Left ventricle myocardium superior (tissue), 1 donor: ENCODE data around the gene PASD1. TPM values are rescaled to one million over a fixed set of nuclear protein-coding genes. Genes with fewer than 3 reads are reported as not detected.
"Not testable (repeated sequence)": the region's sequence is repeated elsewhere in the genome, so short reads cannot be mapped to it uniquely, and the experiment has no call there.

Experiments used
- ATAC-seq: fragments of 200-7000 bp; cut with Tn5 transposase; one replicate; pipeline ENCODE4 v1.9.1; 2020; ENCODE audit warnings: mild to moderate bottlenecking, moderate library complexity
- DNase-seq: peaks from one replicate; pipeline ENCODE4 v3.0.0-alpha.2; 2020
- intact Hi-C: fragments of 100-400 bp; cut with micrococcal nuclease; formaldehyde crosslinking; loops from one replicate; pipeline ENCODE4 v1.11.0; 2022
- long read RNA-seq: library from polyadenylated mRNA; unstranded; transcript quantifications from one replicate; pipeline ENCODE4 v2.0.0, GENCODE V29; 2021
- total RNA-seq: library from RNA; stranded (reverse); fragmentation: NEBNext Ultra II Directional; extraction: Animal tissue kit (Norgen Biotek cat#: 25700); gene quantifications from one replicate; pipeline ENCODE4 v1.2.1, GENCODE V29; 2021
- donor health status: DM: no; HTN: yes; CAD: no; lungs with severe emphysema.

The PASD1 gene, protein sequence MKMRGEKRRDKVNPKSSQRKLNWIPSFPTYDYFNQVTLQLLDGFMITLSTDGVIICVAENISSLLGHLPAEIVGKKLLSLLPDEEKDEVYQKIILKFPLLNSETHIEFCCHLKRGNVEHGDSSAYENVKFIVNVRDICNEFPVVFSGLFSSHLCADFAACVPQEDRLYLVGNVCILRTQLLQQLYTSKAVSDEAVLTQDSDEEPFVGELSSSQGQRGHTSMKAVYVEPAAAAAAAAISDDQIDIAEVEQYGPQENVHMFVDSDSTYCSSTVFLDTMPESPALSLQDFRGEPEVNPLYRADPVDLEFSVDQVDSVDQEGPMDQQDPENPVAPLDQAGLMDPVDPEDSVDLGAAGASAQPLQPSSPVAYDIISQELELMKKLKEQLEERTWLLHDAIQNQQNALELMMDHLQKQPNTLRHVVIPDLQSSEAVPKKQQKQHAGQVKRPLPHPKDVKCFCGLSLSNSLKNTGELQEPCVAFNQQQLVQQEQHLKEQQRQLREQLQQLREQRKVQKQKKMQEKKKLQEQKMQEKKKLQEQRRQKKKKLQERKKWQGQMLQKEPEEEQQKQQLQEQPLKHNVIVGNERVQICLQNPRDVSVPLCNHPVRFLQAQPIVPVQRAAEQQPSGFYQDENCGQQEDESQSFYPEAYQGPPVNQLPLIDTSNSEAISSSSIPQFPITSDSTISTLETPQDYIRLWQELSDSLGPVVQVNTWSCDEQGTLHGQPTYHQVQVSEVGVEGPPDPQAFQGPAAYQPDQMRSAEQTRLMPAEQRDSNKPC
- not detected for total RNA-seq
- long read RNA-seq, result 0 reads

DNA sequence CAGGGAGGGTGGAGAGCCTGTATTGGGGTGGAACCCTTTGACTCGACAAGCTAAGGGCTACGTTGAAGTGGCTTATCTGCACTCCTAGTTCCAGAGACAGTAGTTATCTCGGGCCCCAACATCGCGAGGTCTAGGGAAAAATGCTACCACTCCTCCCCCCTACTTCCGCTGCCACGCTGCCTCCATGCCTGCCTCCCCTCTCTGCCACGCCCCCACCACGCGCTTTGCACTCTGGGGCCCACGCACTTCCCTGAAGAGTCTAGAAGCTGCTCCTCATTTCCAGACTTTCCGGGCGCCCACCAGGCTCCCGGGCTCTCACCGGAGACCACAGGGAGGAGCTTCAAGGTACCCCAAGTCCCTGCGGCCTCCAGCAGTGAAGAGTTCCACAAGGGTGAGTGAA lies at the start of gene PASD1:
Gene PASD1 (plus strand): TSS at position 227 of the 400 bp plus-strand sequence. CDS start 37,879 bp downstream, outside the sequence.
- intact Hi-C loops, result no loop called here
- DNase-seq, result no peak
- no peak for ATAC-seq

DNA sequence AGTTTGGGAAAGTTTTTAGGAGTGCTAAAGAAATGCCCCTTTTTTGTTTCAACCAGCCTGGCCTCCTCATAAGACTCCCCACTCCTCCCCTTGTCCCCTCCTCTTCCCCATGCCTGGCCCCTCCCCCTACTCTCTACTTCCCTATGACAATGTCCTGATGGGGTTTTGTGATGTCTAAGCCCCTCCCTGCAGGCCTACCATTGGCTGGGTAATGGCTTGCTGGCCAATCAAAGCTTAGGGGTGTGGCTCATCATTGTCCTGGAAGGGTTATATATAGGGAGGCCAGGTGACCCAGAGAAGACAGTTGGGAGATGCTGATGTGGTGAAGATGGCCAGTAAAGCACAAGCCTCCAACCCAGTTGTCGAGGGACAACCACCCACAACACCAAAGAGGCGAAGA lies 48.2 kb upstream of the PASD1 start:
- ATAC-seq (no peak), DNase-seq (no peak)
- intact Hi-C loops, result no loop called here

DNA sequence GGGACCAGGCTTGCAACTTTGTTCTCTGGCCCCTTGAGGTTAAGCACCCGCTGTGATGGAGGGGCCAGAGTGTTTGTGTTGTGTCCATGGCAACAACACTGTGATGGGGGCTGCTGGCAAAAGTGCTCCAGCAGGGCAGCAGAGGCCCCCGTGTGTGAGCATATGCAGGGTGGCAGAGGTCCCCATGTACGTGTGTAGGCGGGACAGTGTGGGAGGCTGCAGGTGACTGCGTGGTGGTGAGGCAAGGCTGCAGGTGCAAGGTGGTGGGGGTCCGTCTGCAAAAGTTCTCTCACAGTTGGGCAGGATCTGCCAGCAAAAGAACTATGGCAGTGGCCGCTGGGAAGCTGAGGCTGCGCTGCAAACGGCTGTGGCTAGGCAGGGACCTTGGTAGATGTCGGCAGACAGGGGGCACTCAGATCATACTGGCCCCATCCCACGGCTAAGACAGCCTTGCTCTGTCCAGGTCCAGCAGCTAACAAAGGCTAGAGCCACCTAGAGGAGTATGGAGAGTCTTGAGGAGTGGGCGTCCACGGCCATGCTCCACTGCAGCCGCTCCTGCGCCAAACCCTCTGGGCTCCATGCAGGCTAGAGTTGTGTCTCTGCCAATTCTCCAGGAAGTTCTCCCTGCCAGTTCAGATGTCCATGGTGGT lies 46.8 kb upstream of the PASD1 start:
- DNase-seq, result no peak
- intact Hi-C loops, result no loop called here

DNA sequence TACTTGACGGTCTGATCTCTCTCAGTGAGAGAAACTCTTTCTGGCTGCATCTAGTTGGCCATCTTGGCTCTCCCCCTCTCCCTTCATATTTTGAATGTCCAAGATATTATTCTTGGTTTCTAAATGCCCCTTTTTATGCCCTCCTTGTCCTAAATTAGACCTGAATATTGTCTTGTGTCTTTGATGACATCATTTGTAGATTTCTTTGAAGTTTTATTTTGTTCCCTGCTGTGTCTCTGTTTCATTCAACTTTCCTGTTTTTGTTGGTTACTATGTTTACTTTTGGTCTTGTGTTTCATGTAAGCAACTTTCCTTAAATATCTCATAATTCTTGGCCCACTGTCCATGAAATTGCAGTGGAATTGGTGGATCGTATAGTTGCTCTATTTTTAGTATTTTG lies 46.1 kb upstream of the PASD1 start:
- ATAC-seq (no peak), DNase-seq (no peak)
- intact Hi-C loops, result no loop called here

More for the DNA sequence above, 46.8 kb upstream of the PASD1 start:
- no peak for ATAC-seq

DNA sequence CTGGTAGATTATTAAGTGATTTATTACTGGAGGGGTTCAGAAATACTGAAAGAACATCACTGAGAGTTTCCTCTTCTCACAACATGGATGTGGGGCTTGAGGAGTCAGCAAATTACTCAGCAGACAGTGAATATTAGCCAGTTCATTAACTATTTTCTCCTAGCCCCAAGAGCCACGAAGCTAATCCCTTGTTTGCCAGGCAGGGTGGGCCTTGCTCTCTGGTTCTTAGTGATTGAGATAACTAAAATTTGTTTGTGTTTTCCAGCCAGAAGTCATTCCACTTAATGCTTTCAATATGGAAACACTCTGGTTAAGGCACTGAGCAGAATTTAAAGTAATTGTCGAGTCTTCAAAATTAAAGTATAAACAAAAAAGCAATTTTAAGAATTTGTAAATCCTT lies 40.1 kb upstream of the PASD1 start:
- DNase-seq (no peak), ATAC-seq (no peak)
- intact Hi-C loops, result no loop called here

DNA sequence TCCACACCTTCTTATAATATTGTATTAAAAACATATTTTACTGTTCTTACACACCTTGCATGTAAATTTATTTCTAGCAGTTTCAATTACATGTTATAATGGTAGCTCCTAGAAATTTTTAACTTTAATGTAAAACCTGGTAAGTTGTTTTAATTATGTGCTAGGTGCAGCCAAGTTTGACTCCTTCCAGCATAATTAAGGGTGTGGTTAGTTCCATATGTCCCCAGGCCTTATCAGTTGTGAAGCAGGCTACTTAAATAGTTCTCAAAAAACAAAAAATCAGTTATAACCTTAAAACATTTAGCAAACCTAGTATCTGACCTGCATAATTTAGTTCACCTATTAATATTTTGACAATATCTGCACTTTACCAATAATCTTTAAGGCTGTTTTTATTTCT lies 26.9 kb upstream of the PASD1 start:
- ATAC-seq (no peak), DNase-seq (no peak)
- intact Hi-C loops, result no loop called here

DNA sequence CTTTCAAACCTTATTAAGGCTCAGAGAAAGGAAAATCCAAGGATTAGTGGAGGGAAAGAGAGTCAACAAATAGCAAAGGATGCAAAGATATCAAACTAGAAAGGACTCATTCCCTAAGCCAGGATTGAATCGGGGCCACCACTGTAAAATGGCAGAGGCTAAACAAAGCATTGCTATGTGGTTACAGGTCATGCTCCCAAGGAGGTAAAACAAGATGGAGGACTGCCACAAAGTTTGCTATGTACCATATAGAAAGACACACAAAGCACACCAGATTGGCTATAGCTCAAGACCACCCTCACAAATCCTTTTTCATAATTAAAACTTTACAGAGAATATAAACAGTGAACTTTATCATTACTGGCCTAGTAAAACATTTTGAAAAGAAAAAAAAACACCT lies 25.9 kb upstream of the PASD1 start:
- intact Hi-C loops, result no loop called here
- no peak for ATAC-seq
- no peak for DNase-seq

DNA sequence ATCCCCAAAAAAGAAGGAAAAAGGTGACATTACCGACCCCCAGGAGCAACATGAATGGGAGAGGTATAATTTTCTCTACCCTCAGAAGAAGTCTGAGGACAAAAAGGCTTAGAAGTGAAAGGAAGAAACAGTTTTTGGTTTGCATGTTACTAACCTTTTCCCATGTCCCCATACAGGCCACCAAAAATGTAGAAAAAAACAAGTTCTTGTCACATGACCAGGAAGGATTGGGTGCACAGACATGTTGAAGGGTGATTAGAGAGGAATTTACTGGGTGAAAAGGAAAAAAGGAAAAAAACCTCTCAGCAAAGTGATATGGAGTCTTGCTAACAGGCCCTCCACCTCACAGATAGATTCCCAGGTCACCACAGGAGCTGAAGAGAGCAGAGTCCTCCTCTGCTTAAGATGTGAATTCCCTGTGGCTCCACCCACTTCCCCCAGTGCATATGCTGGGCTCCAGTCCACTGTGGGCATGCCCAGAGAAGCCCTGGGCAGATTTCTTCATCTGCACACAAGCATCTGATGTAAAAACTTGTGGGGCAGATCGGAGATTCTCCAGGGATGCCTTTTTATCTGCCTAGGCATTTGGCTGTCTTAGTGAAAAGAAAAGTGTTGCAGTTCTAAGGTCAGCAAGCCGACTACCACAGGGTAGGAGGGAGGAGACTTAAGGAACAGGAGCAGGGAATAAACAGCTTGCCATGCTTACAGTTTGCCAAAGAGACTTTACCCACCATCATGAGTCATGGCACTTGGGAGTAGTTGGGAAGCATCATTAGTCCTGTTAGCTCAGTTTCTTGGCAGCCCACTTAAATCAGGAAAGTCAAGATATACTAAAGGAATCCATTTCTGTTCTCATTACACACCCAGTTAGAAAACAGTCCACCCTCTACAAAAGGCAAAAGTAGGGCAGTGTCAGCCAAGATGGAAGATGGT lies 25.0 kb upstream of the PASD1 start:
- DNase-seq, result no peak
- intact Hi-C loops, result no loop called here

DNA sequence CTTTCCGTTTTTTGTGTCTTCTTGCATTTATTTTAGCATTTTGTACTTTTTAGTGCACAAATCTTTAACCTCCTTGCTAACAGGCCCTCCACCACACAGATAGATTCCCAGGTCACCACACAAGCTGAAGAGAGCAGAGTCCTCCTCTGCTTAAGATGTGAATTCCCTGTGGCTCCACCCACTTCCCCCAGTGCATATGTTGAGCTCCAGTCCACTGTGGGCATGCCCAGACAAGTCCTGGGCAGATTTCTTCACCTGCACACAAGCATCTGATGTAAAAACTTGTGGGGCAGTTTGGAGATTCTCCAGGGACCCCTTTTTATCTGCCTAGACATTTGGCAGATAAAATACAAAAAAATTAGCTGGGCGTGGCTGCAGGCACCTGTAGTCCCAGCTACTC lies 19.8 kb upstream of the PASD1 start:
- no peak for ATAC-seq
- DNase-seq, result no peak
- intact Hi-C loops, result no loop called here

More for the DNA sequence above, 25.0 kb upstream of the PASD1 start:
- no peak for ATAC-seq

DNA sequence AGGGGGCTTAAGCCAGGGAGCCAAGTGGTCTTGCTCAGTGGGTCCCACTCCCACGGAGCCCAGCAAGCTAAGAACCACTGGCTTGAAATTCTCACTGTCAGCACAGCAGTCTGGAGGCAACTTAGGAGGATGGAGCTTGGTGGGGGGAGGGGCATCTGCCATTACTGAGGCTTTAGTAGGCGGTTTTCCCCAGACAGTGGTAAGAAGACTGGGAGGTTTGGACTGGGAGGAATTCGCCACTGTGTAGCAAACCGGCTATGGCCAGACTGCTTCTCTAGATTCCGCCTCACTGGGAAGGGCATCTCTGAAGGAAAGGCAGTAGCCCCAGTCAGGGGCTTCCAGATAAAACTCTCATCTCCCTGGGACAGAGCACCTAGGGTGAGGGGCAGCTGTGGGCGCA lies 17.2 kb upstream of the PASD1 start:
- ATAC-seq, DNase-seq, intact Hi-C loops: not testable (repeated sequence)

DNA sequence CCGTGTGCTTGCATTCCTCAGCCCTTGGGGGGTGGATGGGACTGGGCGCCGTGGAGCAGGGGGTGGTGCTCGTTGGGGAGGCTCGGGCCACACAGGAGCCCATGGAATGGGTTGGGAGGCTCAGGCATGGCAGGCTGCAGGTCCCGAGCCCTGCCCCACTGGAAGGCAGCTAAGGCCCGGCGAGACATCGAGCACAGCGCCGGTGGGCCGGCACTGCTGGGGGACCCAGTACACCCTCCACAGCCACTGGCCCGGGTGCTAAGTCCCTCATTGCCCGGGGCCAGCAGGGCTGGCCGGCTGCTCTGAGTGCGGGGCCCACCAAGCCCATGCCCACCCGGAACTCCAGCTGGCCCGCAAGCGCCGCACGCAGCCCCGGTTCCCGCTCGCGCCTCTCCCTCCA lies 12.3 kb upstream of the PASD1 start:
- ATAC-seq, intact Hi-C loops, DNase-seq: not testable (repeated sequence)

DNA sequence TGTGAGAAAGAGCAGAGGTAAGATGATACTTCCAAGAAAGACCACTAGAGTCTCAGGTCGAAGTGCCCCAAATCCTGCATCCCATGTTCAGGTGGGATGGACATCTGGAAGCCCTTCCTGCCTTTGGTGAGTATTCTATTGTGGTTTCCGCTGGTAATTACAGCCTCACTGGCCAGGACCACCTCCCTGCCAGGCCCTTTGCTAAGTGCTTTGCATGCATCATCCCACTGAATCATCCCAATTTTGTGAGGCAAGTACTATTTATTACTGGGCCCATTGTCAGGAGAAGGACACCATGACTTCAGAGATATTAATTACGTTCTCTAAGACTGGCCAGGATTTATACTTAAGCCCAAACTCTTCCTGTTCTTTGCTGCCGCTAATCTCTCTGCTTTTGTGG lies 10.7 kb upstream of the PASD1 start:
- no peak for DNase-seq

DNA sequence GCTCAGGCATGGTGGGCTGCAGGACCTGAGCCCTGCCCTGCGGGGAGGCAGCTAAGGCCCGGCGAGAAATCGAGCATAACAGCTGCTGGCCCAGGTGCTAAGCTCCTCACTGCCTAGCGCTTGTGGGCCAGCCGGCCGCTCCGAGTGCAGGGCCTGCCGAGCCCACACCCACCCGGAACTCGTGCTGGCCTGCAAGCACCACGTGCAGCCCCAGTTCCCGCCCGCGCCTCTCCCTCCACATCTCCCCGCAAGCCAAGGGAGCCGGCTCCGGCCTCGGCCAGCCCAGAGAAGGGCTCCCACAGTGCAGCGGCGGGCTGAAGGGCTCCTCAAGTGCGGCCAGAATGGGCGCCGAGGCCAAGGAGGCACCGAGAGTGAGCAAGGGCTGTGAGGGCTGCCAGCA lies 8.2 kb upstream of the PASD1 start:
- intact Hi-C loops, ATAC-seq: not testable (repeated sequence)

More for the DNA sequence above, 10.7 kb upstream of the PASD1 start:
- intact Hi-C loops, result no loop called here
- no peak for ATAC-seq

DNA sequence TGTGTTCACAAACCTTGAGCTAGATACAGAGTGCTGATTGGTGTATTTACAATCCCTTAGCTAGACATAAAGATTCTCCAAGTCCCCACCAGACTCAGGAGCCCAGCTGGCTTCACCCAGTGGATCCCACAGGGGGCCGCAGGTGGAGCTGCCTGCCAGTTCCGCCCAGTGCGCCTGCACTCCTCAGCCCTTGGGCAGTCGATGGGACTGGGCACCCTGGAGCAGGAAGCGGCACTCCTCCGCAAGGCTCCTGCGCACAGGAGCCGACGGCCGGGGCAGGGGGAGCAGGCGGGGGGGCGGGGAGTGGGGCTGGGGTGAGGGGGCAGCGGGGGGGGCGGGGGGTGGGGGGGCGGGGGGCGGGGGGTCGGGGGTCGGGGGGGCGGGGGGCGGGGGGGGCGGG lies 990 bp upstream of the PASD1 start:
- ATAC-seq, intact Hi-C loops, DNase-seq: not testable (repeated sequence)

More for the DNA sequence above, 8.2 kb upstream of the PASD1 start:
- DNase-seq, result not testable (repeated sequence)

DNA sequence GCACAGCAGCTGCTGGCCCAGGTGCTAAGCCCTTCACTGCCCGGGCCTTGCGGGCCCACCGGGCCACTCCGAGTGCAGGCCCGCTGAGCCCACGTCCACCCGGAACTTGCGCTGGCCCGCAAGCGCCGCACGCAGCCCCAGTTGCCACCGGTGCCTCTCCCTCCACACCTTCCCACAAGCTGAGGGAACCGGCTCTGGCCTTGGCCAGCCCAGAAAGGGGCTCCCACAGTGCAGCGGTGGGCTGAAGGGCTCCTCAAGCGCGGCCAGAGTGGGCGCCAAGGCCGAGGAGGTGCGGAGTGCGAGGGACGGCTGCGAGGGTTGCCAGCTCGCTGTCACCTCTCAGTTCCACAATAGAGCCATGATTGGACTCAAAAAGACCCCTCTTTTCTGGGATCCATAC lies 472 bp upstream of the PASD1 start:
- intact Hi-C loops, DNase-seq, ATAC-seq: not testable (repeated sequence)

DNA sequence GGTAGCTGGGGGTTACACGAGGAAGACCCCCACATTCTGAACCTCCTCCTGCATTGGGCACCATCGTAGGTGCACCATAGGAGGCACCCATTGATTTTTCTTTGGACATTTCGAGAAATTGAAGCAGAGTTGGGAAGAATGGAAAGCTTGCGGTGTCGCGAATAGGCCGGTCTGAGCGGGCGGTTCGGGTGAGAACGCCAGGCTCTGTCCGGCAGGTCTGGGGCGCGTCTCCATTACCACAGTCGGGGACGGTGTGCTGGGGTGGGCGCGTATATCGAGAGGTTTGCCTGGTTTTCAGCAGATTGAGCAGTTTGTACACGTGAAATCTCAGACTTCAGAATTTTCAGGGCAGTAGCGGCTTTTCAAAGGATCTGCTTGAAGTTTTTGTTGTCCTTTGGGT lies 560 bp downstream of the PASD1 start:
- intact Hi-C loops, result no loop called here
- no peak for DNase-seq

DNA sequence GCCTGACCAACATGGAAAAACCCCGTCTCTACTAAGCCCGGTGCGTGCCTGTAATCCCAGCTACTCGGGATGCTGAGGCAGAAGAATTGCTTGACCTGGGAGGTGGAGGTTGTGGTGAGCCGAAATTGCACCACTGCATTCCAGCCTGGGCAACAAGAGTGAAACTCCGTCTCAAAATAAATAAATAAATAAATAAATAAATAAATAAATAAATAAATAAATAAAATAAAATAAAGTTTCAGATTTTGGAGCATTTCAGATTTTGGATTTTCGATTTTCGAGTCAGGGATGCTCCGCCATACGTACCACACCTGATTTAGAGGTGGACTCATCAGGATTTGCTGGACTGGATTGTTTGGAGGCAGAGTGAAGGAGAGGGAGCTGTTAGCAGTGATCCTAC lies 3.4 kb downstream of the PASD1 start:
- DNase-seq, intact Hi-C loops, ATAC-seq: not testable (repeated sequence)

More for the DNA sequence above, 560 bp downstream of the PASD1 start:
- no peak for ATAC-seq

DNA sequence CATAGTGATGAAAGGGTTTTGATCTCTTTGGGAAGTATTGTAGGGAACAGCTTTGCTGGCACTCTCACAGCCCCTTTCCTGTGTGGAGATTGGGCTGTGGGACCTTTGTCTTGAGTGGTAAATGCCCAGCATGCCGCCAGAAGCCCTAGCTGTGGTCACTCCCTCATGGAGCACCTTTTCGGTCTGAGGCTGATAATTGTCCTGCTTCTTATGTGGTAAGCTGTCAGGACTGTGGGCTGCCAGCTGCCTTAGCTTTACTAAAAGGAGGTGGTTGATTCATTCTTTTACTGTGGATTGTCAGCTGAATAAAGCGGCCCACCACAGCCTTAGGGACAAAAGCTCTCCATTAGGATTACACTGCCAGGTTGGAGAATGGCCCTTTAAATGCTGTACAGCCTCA lies 7.1 kb downstream of the PASD1 start:
- DNase-seq, result no peak
- ATAC-seq, result no peak
- intact Hi-C loops, result no loop called here

DNA sequence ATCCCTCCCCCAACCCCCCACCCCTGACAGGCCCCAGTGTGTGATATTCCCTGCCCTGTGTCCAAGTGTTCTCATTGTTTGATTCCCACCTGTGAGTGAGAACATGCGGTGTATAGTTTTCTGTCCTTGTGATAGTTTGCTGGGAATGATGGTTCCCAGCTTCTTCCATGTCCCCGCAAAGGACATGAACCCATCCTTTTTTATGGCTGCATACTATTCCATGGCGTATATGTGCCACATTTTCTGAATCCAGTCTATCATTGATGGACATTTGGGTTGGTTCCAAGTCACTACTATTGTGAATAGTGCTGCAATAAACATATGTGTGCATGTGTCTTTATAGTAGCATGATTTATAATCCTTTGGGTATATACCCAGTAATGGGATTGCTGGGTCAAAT lies 29.9 kb downstream of the PASD1 start:
- ATAC-seq, intact Hi-C loops: not testable (repeated sequence)

More for the DNA sequence above, 29.9 kb downstream of the PASD1 start:
- not testable (repeated sequence) for DNase-seq
